Nucleus accumbens (tissue), 56 donors: Measurements from ENCODE around the gene PLA1A.
A peak's percentile ranks its signal among the peaks of the same experiment; 100 is the strongest.
"Not testable (repeated sequence)": the region's sequence is repeated elsewhere in the genome, so short reads cannot be mapped to it uniquely, and the experiment has no call there.

Source experiments
- DNase-seq, 56 donors: peaks; one replicate each; lab custom pipeline; 2025; lab: John Stamatoyannopoulos, UW

Gene PLA1A

DNA sequence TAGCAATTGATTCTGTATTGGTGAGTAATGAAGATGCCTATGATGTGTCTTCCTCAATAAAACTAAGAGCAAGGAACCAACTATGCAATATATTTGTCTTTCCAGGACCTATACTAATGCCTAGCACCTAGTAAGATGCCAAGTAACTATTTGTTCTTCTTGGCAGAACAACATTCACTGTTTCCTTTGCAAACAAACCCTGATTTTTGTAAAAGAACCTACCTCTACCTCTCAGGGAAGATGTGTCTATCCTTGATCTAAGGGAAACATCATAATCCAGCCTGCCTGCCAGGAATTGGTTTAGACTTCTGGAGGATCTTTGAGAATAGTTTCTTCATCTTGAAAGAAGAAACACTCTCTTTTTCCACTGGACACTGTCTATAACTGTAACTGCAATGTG is 22.2 kb upstream of the PLA1A start:
- no peak for DNase-seq

DNA sequence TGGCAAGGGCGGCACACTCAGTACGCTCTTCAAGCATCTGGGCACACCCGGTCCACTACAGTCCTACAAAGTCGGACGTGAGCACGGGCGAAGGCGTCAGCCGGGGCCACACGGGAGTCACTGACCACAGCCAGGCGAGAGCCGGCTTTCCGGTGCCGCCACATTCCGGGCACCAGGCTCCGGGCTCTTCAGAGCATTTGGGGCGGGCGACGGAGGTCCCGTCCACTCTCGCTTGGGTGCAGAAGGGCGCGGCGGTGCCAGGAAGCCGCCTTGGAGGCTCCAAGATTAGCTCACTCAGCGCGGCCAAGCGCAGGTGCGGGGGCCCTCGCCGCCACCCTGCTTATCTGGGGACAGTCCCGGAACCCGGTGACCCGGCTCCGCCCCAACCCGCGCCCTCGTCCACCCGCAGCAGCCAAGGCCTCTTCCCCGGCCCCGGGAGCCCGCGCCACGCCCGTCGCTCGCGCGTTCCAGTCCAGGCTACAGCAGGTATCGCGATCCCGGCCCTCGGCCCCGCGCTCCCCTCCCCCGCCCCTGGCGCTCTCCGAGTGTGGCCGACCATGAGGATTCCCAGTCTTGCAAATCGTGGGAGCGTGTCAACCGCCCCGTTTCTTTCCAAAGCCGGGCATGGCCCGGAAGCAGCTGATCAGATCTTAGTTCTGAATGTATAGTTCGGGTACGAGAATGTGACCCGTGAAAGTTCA is 18.2 kb upstream of the PLA1A start, which contains the start of gene ADPRH:
Gene ADPRH (plus strand): TSS at position 127 of the 701 bp plus-strand sequence. CDS start 2,678 bp downstream, outside the sequence.
- DNase-seq, result peak in 31 of 56 donors; percentile 2 to 69 (median 27)

DNA sequence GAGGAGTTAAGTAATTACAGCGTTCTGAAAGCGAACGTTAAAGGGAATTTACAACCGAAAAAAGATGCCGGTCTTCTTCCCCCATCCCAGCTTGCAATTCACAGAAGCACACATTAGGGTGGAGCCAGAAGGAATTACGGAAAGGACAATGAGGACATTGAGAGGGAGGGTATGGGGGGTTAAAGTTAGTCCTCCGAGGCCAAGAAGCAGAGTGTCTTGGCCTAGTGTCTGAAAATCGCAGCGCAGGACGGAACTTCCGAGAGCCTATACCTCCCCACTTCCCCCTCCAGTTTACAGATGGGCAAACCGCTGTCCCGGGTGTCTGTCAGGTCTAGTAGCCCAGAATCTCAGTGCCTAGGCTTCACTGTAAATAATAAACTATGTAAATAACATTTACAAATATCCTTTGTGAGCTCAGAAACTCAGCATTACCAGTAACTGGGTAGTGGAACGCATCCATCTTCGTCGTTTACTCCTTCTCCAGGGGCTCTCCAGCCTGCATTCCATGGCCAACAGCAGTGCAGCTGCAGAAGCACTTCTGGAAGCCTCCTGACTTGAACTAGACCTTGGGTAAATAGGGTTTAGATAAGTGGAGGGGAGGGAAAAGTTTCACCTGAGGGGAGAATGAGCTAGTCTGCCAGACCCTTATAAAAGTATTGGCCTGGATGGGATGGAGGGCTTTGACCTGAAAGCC is 17.5 kb upstream of the PLA1A start:
- peak in 3 of 56 donors; percentile 5 to 11 (median 6) for DNase-seq

DNA sequence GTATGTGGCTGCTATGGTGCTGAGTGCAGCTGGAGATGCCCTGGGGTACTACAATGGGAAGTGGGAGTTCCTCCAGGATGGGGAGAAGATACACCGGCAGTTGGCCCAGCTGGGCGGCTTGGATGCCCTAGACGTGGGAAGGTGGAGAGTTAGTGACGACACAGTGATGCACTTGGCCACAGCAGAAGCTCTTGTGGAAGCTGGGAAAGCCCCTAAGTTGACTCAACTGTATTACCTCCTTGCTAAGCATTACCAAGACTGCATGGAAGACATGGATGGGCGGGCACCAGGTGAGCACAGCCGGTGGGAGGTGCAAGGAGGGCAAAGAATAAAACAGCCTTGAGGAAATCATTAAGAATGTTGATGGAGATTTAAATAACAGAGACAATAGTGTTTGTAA is 15.5 kb upstream of the PLA1A start:
- no peak for DNase-seq

DNA sequence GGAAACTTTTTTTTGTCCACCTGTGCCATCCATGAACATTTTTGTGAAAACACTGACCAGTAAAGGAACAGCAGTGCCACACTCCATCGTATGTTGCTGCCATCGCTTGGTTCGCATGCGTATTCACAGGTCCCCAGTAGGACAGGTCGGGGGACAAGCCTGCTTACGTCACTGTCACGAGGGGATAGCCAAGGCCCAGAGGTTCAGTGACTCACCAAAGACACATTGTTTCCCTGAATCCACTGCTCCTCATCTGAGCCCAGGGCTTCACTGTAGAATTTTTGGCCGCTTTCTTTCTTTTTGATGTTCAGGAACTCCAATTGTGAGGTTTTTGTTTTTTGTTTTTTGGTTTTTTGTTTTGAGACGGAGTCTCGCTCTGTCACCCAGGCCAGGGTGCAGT is 12.5 kb upstream of the PLA1A start:
- no peak for DNase-seq

DNA sequence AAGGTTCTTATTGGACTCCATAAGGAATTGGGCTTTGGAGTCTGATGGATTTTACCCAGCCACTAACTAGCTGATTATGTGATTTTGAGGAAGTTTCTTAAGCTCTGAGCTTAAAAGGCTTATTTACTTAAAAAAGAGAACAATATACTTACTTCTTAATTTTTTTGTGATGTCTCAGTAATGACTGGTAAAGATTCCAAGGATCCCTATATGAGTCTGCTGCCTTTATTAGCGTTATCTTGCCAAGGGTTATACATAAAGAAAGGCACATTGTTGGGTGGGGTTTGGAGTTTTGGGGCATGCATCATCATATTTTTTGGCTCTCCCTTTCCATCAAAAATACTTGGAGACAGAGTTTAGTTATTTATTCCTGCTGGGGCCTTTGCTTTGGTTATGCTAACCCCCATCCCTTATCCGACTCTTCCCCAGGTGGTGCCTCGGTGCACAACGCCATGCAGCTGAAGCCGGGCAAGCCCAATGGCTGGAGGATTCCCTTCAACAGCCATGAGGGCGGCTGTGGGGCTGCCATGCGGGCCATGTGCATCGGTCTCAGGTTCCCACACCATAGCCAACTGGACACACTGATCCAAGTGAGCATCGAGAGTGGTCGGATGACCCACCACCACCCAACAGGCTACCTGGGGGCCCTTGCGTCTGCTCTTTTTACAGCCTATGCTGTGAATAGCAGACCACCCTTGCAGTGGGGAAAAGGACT is 11.7 kb upstream of the PLA1A start:
- DNase-seq, result no peak

DNA sequence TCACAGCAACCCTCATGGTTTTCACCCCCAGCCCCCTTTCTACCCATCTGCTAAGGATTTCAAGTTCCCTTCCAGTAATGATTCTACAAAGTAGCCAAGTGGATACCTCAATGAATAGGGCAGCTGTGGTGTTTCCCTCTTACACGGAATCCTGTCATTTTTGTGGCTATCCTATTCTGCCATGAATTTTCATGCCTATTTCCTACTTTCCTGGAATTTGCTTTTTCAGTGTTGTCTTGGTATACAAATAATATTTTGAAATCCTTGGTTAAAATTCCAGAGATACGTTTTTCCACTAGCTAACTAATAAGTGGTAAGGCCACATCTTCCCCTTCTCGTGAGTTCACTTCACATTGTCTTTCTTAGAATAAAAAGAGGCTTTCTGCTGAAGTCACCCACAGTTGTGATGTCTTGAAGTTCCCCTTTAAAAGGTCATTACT is 10.9 kb upstream of the PLA1A start:
- no peak for DNase-seq

DNA sequence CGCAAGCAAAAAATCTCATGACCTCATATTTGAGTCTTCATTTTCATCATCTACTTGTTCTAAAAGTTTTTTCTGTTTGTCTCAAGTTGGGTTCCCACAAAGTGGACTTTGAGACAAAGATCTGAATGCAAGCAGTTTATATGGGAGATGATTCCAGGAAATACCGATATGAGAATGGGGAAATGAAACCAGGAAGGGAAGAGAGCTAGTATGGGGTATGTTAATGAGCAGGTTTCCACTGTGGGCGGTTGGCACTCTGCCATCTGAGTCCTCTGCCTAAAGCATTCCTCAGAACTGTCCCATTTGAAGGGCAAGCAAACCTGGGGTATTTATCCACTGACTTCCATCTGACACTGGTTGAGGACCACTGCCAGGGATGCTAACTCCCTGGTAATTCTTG is 9.6 kb upstream of the PLA1A start:
- peak in 5 of 56 donors; percentile 3 to 21 (median 7) for DNase-seq

DNA sequence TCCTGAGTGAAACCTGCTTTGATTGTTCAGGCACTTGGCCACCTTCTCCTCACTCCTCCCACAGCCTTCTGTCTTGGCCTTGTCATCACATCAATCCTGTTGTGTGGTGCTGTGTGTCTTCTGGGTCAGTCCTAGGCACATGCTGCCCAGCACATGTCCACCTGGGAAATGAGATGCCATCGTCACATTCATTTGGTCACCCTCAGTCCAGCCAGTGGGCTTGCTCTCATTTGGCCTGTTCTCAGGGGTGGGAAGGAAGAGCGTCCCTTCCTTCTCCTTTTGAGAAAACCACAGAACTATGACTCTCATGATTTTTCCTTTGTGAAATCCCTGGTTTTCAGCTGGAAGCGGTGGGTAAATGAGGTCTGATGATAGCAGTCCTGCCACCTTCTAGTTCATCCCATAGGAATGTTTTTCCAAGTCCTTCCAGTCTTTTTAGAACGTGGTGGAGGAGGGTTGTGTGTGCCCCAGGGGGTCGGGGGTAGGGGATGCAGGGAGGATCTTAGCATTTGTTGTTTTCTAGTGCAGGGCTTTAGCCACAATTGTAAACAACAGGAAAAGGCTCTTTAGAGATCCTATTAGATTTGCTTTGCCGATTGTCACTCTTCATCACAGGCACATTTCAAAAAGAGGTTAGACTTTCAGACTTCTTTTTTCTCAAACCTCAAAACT is 8.4 kb upstream of the PLA1A start:
- no peak for DNase-seq

DNA sequence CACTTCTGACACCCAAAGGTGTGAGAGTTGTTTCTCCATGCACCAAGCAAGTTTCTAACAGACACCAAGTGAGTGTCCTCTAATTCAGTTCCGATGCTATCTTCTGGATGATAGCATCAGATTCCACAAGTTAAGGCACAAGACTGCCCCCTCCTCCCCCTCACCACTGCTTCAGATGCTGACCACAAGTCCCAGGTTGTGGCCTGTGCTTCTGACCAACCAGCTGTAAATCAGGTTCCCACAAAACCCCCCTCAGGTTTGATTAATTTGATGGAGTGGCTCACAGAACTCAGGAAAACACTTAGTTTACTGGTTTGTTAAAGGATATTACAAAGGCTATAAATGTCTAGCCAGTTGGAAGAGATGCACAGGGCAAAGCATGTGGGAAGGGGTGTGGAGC is 7.0 kb upstream of the PLA1A start:
- DNase-seq, result no peak

DNA sequence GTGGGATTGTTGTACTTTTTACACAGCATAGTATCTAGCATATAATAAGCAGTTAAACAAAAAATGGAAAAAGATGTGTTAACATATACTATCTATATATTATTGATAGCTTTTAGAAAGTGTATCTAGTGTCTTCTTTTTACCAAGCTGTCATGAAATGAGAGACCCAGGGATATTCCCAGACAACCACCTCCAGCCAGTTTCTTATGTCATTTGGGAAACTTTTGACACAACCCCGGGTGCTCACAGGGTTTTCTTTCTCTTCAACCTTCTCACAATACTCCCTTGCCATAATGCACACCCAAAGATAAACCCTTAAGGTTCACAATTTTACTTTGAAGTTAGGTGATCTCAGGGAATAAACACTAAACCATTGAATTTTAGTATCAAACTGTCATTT is 4.8 kb upstream of the PLA1A start:
- DNase-seq, result no peak

DNA sequence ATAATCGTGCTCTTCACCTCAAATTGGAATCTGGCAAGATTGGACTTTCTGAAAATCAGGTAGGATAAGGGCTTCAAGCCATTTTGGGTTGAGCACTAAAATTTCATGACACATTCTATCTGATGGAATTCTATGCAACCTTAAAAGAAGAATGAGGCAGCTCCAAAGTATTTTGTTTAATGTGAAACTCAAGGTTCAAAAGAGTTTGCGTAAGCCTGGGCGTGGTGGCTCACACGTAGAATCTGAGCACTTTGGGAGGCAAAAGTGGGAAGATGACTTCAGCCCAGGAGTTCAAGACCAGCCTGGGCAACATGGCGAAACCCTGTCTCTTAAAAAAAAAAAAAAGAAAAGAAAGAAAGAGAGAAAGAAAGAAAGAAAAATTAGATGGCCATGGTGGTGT is 3.6 kb upstream of the PLA1A start:
- no peak for DNase-seq

DNA sequence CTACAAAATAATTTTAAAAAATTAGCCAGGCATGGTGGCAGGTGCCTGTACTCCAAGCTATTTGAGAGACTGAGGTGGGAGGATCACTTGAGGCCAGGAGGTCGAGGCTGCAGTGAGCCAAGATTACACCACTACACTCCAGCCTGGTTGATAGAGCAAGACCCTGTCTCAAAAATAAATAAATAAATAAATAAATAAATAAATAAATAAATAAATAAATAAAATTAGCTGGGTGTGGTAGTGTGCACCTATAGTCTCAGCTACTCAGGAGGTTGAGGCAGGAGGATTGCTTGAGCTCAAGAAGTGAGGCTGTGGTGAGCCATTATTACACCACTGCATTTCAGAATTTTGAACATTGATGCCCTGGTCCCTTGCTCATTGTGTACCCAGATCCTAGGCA is 2.8 kb upstream of the PLA1A start:
- not testable (repeated sequence) for DNase-seq

DNA sequence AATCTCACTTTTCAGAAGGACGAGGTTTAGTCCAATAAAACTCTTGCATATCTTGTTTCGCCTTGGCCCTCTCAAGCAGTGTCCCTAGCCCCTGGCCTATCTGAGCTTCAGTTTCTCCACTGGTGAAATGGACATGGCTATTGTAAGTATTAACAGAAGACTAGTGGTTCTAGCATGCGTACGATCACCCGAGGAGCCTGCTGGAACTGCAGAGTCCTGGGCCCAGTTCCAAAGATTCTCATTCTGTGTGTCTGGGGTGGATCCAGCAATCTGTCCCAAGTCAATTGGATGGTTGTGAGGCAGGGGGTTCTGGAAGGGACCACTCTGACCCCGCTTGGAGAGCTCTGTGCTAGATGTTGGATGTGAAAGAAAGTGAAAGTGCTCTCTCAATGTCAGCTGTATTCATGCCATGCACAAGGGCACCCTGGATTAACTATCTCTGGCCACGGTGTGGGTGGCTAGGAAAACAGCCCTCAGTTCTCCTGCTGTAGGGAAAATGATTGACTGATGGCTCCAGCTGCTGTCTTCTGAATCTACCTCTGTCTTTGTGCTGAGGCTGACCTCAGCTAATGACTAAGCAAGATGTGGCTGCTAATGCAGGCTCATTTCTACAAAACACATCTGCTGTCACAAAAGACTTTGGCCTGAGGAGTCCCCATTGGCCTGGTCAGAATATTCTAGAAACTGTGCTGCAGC is 1.9 kb upstream of the PLA1A start:
- DNase-seq, result peak in 9 of 56 donors; percentile 2 to 29 (median 7)

DNA sequence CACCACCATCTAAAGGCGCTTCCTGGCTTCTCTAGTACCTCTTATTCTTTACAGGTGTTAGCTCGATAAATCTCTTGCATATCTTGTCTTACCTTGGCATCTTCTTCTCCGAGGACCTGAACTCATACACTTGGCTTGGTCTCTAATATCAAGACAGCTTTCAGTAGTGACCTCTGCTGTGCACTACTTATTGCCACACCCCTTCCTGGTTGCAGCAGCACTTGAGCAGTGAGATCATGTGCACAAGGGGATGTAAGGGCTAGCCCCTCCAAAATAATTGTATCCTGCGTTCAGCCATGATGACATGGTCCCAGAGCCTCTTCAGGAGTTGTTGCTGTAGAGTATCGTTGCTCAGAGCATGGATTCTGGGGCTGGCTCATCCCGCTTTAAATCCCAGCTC is 1.3 kb upstream of the PLA1A start:
- DNase-seq, result no peak

DNA sequence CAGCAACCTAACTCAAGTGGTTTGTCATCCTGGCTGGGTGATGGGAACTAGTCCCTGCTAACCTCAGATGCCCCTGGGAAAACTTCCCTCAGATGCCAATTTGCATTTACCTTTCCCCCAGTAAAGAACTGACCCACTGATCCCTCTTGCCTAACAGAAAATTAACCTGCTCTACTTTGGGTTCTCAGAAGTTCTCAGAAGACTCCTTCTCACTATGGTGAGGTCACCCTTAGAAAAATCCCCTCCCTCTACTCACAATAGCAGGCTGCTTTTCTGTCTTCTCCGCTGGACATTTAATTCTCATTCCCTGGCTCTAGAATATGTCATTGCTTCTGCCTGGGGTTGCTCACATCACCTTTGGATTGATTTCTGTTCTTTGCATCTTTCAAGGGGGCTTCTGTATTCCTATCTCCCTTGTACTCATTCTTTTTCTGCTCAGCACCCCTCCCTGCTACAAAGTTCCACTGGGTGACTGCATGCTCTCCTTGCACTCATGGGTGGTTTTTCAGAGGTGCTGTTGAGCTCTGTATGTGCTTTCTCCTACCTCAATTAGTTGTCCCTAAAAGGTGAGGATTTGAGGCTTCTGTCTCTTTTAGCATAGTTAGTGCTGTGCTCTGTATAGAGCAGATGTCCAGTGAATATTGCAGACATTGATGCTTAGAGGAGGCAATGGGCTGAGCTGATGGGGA is 869 bp downstream of the PLA1A start:
- DNase-seq, result no peak

DNA sequence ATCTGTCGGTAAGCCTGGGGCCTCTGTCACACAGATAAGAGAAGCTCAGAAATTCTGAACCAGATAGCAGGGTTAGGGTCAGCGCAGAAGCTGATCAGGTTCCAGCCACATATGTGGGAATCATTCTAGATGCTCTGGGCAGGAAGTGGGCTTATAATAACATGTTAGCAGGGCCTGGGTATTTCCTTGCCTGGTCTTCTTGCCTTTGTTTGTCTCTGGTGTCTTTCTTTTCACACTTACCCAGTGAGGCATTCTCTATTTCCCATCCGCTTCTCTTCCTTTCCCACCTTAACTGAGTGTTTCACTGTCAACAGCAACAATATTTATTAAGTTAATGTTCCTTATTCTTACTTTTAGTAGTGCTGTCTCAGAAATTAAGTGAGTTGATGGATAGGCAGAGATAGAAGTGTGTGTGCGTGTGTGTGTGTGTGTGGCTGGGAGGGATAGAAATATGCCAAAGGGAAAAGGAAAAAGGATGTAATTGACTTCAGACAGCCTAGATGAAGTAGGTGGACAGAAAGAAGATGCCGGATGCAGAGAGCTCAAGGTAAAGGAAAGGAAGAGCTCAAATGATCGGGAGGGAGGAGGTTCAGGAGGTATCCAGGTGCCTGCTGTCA is 2.0 kb downstream of the PLA1A start:
- no peak for DNase-seq

DNA sequence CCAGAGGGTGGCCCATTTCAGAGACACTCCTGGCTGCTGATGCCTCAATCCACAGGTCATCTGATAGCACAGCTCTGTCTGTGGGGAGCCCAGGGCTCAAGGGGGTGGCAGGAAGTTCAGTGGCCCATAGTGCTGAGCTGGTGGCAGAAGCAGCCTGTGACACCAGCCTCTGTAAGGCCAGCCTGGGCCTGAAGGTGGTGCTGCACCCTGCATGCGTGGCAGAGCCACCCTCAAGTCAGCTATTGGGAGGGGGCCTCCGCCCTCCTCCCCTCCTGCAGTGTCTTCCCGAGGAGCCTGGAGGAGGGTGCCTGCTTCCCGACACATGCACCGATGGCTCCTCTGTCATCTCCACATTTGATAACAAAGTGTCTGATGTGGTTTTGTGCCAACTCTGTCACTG is 3.0 kb downstream of the PLA1A start:
- no peak for DNase-seq

DNA sequence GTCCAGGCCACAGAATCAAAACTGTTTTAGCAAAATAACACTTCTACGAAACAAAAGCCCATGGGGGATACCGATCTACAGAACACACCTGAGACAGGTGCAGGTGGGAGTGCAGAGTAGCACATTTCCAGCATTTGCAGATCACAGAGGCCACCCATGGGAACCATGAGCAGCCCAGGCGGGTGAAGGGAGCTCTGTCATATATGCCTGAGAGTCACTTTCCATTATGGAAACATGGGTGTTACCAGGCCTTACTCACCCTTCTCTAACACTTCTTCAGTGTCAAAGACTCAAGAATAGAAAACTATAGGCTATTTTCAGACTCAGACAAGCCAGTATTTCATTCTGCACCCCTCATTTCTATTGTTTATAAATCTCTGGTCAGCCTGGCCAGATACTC is 3.5 kb downstream of the PLA1A start:
- DNase-seq, result no peak
